Sigmoid colon (tissue), 7 donors: ENCODE results near the gene RFC2. TPM values are rescaled to one million over a fixed set of nuclear protein-coding genes. Genes with fewer than 3 reads are reported as not detected.
"Not testable (repeated sequence)": the region's sequence is repeated elsewhere in the genome, so short reads cannot be mapped to it uniquely, and the experiment has no call there.

Experiments used
- DNase-seq: peaks from one replicate; pipeline ENCODE4 v3.0.0-alpha.2; 2019
- H3K27ac ChIP-seq, 4 donors: fragments of 200-600 bp; sonication (generic); one replicate each; pipeline ENCODE4 v1.5.1; 2016 to 2019; ENCODE audit warnings: mild to moderate bottlenecking in 1 of 4
- H3K27me3 ChIP-seq, 3 donors: fragments of 200-600 bp; sonication (generic); one replicate each; pipeline ENCODE4 v1.5.1; 2019; ENCODE audit warnings: mild to moderate bottlenecking in 1 of 3
- H3K36me3 ChIP-seq, 4 donors: fragments of 200-600 bp; sonication (generic); one replicate each; pipeline ENCODE4 v1.5.1; 2016 to 2019
- H3K4me1 ChIP-seq, 4 donors: fragments of 200-600 bp; sonication (generic); one replicate each; pipeline ENCODE4 v1.5.1; 2017 to 2019
- H3K4me3 ChIP-seq, 4 donors: fragments of 200-600 bp; sonication (generic); one replicate each; pipeline ENCODE4 v1.5.1; 2017 to 2019; ENCODE audit warnings: mild to moderate bottlenecking in 2 of 4, moderate library complexity in 1 of 4
- H3K9me3 ChIP-seq, 4 donors: fragments of 200-600 bp in 3 of 4; sonication (generic) in 3 of 4; one replicate each; pipeline versions ENCODE4 v1.5.1 to v1.6.1; 2013 to 2019
- EP300 ChIP-seq, 4 donors: sonication (generic); formaldehyde crosslinking; IDR thresholded peaks; one replicate each; pipeline ENCODE4 v1.6.1; 2017; ENCODE audit warnings: antibody characterized with exemption in 4 of 4
- POLR2A ChIP-seq, 2 donors: fragments of 450-650 bp; IDR thresholded peaks; one replicate each; pipeline ENCODE4 v1.6.1; 2016; ENCODE audit warnings: antibody characterized with exemption in 2 of 2, mild to moderate bottlenecking in 2 of 2, moderate library complexity in 2 of 2
- POLR2AphosphoS5 ChIP-seq, 4 donors: sonication (generic); formaldehyde crosslinking; IDR thresholded peaks; one replicate each; pipeline ENCODE4 v1.6.1; 2017; ENCODE audit warnings: antibody characterized with exemption in 4 of 4
- WGBS, 2 donors: extraction: QIAGEN DNeasy Blood & Tissue Kit; methylation state at CpG; one replicate each; pipeline ENCODE4 v1.1.7; 2013; 5-methylcytosine and 5-hydroxymethylcytosine counted together
- intact Hi-C: fragments of 100-400 bp; cut with DNase I; formaldehyde crosslinking; loops from one replicate; pipeline ENCODE4 v1.15.1; 2023
- polyA plus RNA-seq, 3 donors: library from polyadenylated mRNA; stranded (reverse); fragments of 200-250 nt; gene quantifications; one replicate each; pipeline ENCODE4 v1.2.3, GENCODE V29; 2013
- total RNA-seq, 4 donors: library from RNA; depleted of rRNA; stranded (reverse); fragments of >200 nt; gene quantifications; one replicate each; pipeline ENCODE4 v1.1.0, GENCODE V29; 2016
- TF ChIP-seq, protein P1 (sequence below), 4 experiments: fragments of 450-650 bp in 3 of 4; fragments of 200-600 bp in 1 of 4; IDR thresholded peaks; one replicate each; pipeline ENCODE4 v1.5.1; 2016 to 2019; ENCODE audit warnings: antibody characterized with exemption in 4 of 4, mild to moderate bottlenecking in 3 of 4, moderate library complexity in 2 of 4
- donor health status: healthy with polysubstance abuse.
- donor health status: Bipolar disorder and iron deficiency.
- donor health status: healthy.

Gene RFC2
- total and polyA plus RNA-seq, 7 donors, result 3.3 to 30.0 (median 17.8) TPM

DNA sequence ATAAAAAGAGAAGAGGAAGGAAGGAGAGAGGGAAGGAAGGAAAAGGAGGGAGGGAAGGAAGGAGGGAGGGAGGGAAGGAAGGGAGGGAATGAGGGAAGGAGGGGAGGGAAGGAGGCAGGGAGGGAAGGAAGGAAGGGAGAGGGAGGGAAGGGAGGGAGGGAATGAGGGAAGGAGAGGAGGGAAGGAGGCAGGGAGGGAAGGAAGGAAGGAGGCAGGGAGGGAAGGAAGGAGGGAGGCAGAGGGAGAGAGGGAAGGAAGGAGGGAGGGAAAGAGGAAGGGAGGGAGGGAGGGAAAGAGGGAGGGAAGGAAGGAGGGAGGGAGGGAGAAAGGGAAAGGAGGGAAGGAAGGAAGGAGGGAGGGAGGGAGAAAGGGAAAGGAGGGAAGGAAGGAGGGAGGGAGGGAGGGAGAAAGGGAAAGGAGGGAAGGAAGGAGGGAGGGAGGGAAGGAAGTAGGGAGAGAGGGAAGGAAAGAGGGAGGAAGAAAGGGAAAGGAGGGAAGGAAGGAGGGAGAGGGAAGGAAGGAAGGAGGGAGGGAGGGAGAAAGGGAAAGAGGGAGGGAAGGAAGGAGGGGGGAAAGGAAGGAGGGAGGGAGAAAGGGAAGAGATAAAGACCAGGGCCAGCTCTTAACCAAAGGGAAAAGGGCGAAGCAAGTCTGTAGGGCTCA, 50.1 kb downstream of the RFC2 start:
- H3K4me1 ChIP-seq, result peaks cover 0 to 6% (median 2%) of the 10 kb centered on the region in 4 donors
- intact Hi-C loops, result loop anchor here (2.0 kb wide), 1 partner anchor 191 kb away; no protein-coding TSS in a partner anchor
- DNase-seq, result peak; percentile 1
- H3K36me3 ChIP-seq, result no peaks in the 10 kb centered on the region
- H3K4me3 ChIP-seq, result no peak overlapping the region
- WGBS, 2 donors, result 50 to 84% methylated on average over 1 of the region's 1 CpG
- H3K9me3 ChIP-seq, result no peaks in the 10 kb centered on the region
- H3K27ac ChIP-seq, result no peak overlapping the region
- no peaks in the 10 kb centered on the region for H3K27me3 ChIP-seq
- no peak for TF ChIP-seq POLR2AphosphoS5 (IDR thresholded peaks at IDR 0.05)

DNA sequence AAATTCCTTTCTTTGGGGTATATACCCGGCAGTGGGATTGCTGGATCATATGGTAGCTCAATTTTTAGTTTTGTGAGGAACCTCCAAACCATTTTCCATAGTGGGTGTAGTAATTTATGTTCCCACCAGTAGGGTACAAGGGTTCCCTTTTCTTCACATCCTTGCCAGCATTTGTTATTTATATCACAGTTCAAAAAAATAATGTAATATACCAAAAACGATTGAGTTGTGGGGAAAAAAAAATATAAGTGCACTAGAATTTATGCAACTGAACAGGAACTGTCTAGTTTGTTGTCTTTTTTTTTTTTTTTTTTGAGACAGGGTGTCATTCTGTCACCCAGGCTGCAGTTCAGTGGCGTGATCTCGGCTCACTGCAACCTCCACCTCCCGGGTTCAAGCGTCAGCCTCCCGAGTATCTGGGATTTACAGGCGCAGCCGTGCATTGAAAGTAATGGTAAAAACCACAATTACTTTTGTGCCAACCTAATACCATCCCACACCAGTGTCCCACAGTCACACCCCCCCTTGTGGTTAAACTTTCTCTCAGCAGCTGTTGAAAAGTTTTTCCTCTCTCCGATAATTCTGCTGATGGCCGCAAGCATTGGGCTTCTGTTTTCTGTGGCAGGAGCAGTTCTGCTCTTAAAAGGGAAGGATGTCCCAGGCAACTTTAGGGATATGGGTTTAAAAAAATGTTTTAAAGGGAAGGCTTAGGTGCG, 51.2 kb downstream of the RFC2 start:
- Histone ChIP-seq H3K4me3 (no peak overlapping the region), H3K27ac (no peak overlapping the region), H3K36me3 (peaks cover 0 to 1% (median 0%) of the 10 kb centered on the region in 4 donors), H3K27me3 (no peaks in the 10 kb centered on the region), H3K4me1 (peaks cover 0 to 5% (median 2%) of the 10 kb centered on the region in 4 donors), H3K9me3 (no peaks in the 10 kb centered on the region)
- 11 to 38% methylated on average over 12 of the region's 12 CpGs for WGBS, 2 donors
- DNase-seq, result peak; percentile 61
- TF ChIP-seq POLR2A (IDR thresholded peaks at IDR 0.05), result no peak
- TF ChIP-seq, protein P1, sequence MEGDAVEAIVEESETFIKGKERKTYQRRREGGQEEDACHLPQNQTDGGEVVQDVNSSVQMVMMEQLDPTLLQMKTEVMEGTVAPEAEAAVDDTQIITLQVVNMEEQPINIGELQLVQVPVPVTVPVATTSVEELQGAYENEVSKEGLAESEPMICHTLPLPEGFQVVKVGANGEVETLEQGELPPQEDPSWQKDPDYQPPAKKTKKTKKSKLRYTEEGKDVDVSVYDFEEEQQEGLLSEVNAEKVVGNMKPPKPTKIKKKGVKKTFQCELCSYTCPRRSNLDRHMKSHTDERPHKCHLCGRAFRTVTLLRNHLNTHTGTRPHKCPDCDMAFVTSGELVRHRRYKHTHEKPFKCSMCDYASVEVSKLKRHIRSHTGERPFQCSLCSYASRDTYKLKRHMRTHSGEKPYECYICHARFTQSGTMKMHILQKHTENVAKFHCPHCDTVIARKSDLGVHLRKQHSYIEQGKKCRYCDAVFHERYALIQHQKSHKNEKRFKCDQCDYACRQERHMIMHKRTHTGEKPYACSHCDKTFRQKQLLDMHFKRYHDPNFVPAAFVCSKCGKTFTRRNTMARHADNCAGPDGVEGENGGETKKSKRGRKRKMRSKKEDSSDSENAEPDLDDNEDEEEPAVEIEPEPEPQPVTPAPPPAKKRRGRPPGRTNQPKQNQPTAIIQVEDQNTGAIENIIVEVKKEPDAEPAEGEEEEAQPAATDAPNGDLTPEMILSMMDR (IDR thresholded peaks at IDR 0.05), result peak in 3 of 4 experiments; percentile 21 to 36 (median 31)
- intact Hi-C loops, result no loop called here

DNA sequence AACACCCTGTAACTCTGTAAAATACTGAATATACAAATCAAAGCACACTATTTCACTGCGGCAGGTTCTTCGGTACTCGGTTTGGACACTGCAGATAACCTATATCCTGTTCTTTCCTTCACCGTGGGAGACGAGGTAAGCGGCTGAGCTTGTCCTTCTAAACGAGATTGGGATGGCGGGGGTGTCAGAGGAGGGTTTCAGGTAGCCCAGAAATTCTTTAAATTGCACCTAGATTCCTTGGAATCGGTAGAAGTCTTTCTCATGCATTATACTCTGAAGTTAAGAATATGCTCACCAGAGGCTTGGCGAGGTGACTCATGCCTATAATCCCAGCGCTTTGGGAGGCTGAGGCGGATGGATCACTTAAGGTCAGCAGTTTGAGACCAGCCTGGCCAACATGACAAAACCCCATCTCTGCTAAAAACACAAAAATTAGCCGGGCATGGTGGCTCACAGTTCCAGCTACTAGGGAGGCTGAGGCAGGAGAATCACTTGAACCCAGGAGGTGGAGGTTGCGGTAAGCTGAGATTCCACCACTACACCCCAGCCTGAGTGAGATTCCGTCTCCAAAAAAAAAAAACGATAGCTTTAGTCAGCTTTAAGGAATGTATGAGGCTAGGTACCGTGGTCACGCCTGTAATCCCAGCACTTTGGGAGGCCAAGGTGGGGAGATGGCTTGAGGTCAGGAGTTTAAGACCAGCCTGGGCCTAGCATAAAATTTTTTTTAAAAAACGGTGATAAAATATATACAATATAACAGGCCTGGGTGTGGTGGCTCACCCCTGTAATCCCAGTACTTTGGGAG, 54.4 kb downstream of the RFC2 start:
- TF ChIP-seq, protein P1 (IDR thresholded peaks at IDR 0.05), result no peak
- TF ChIP-seq POLR2AphosphoS5 (IDR thresholded peaks at IDR 0.05) (no peak), EP300 (IDR thresholded peaks at IDR 0.05) (no peak), POLR2A (IDR thresholded peaks at IDR 0.05) (no peak)
- 80 to 91% methylated on average over 19 of the region's 19 CpGs for WGBS, 2 donors
- intact Hi-C loops, result no loop called here

DNA sequence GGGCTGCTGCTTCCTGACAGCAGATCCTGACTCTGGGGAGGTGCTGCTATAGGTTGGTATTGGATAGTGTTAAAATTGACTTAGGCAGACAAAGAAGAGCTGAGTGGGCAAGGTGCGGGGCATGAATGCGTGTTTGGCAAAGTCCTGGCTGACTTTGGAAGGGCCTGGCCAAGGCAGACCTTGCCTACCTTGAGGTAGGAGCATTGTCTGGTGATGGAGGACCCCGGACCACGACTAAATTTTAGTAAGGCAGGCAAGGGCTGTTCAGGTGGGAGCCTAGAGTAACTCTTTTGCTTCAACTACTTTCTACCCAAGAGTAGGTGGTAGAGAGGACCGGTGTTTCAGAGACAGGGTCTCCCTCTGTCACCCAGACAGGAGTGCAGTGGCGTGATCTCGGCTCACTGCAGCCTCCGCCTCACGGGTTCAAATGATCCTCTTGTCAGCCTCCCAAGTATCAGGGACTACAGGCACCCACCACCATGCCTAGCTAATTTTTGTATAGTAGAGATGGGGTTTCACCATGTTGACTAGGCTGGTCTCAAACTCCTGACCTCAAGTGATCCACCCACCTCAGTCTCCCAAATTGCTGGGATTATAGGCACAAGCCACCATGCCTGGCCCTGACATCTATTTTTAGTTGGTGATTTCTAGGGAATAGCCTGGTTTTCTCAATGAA, 56.6 kb downstream of the RFC2 start:
- intact Hi-C loops, result no loop called here
- Histone ChIP-seq H3K27ac (peak overlapping the region in 1 of 4 donors; percentile 21), H3K9me3 (no peaks in the 10 kb centered on the region), H3K4me1 (no peaks in the 10 kb centered on the region), H3K36me3 (peaks cover 20 to 50% (median 31%) of the 10 kb centered on the region in 4 donors), H3K4me3 (no peak overlapping the region), H3K27me3 (no peaks in the 10 kb centered on the region)
- TF ChIP-seq POLR2A (IDR thresholded peaks at IDR 0.05) (no peak), POLR2AphosphoS5 (IDR thresholded peaks at IDR 0.05) (peak in 1 of 4 donors; percentile 23)
- DNase-seq, result no peak
- 95 to 96% methylated on average over 9 of the region's 9 CpGs for WGBS, 2 donors

More for the DNA sequence above, 54.4 kb downstream of the RFC2 start:
- Histone ChIP-seq H3K27me3 (no peaks in the 10 kb centered on the region), H3K4me3 (no peak overlapping the region), H3K27ac (no peak overlapping the region), H3K36me3 (peaks cover 3 to 29% (median 12%) of the 10 kb centered on the region in 4 donors), H3K9me3 (no peaks in the 10 kb centered on the region), H3K4me1 (no peaks in the 10 kb centered on the region)
- no peak for DNase-seq

DNA sequence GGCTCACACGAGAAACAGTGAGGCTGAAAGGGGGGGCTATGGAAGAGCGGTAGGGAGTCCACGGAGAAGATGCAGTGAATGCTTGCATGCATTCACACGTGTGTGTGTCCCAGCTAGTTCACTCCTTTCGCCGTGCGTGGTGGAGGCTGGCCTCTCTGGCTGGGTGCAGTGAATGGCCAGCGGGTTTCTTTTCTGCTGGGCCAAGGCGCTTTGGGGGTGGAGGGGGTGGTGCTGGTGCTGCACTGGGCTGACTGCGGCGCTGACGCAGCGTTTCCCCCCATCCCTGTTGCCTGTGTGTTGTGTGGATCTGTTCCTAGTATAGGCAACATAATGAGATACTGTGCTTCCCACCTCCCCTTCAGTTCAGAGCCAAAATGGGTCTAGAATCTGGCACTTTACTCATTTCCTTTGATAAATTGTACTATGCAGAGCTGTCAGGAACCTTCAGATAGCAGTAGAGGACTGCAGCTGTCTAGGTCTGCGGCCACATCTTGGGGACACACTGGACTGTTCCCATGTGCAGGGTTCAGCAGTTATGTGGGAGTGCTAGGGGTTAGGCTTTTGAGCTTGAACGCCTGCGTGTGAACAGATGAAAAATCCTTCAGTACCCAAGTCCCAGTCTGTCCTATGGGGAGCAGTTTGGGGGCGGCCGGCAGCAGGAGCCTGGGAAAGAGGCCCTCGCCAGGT, 58.1 kb downstream of the RFC2 start:
- WGBS, 2 donors, result 90 to 91% methylated on average over 16 of the region's 19 CpGs
- intact Hi-C loops, H3K9me3 ChIP-seq, H3K27me3 ChIP-seq, H3K4me3 ChIP-seq, H3K4me1 ChIP-seq, DNase-seq, H3K27ac ChIP-seq: not testable (repeated sequence)
- H3K36me3 ChIP-seq, result peaks cover 28 to 65% (median 38%) of the 10 kb centered on the region in 4 donors

DNA sequence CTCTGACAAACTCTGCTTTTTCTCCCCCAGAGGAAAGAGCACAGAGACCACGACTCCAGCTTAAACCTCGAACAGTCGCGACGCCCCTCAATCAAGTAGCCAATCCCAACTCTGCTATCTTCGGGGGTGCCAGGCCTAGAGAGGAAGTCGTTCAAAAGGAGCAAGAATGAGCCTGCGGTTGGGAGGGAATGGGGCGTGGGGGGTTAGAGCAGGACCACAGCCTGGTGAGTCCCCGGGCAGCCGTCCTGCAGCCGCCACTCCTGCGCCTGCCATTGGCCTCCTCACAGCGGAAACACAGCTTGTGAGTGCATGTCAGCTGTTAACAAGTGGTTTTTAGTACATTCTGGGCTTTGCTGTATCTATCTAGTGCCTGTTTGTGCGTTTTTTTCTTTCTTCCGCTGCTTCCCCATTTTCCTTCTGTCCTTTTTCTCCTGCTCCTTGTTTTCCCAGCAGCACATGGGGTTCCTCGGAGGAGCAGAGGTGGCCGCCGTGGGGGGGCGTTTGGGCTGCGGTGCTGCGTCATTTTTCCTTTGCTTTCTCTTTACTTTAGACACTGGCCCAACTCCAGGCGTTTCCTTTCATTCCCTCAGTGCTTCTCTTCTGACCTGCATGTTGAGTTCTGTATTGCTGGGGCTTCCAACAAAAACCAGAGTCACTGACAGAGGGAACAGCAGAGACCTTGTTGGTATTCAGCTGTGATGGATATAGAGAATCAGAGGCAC, 58.9 kb downstream of the RFC2 start:
- 59 to 88% methylated on average over 20 of the region's 23 CpGs for WGBS, 2 donors
- H3K9me3 ChIP-seq, H3K4me3 ChIP-seq, H3K27me3 ChIP-seq, intact Hi-C loops, DNase-seq, H3K27ac ChIP-seq, H3K4me1 ChIP-seq: not testable (repeated sequence)
- H3K36me3 ChIP-seq, result peaks cover 36 to 73% (median 44%) of the 10 kb centered on the region in 4 donors
